HG03442 (cell line): ENCODE results near the gene CREB3L1.

Experiments
- ATAC-seq: cut with Tn5 transposase; IDR thresholded peaks from one replicate; pipeline ENCODE4 v1.9.1; 2021; ENCODE audit warnings: mild to moderate bottlenecking, moderate library complexity; ENCODE audit not compliant: unreplicated experiment

The CREB3L1 gene

GRCh38 chr11:46277622-46278386 is at the start of gene CREB3L1:
Gene CREB3L1 (plus strand): TSS chr11:46277662. CDS start chr11:46278112, 450 bp downstream.
- no peak for ATAC-seq

- ATAC-seq, result no peak
Observed at GRCh38 chr11:46229230-46229629, 48.2 kb upstream of the CREB3L1 start.

- ATAC-seq, result no peak
Observed at GRCh38 chr11:46234311-46234710, 43.2 kb upstream of the CREB3L1 start.

GRCh38 chr11:46235777-46236688 is 41.4 kb upstream of the CREB3L1 start:
- ATAC-seq, result no peak

GRCh38 chr11:46236918-46237247 is 40.6 kb upstream of the CREB3L1 start:
- no peak for ATAC-seq

GRCh38 chr11:46237248-46238077 is 40.0 kb upstream of the CREB3L1 start:
- ATAC-seq, result no peak

- no peak for ATAC-seq
Observed at GRCh38 chr11:46238078-46238966, 39.1 kb upstream of the CREB3L1 start.

- ATAC-seq, result peak; percentile 52
Observed at GRCh38 chr11:46238967-46239800, 38.3 kb upstream of the CREB3L1 start.

GRCh38 chr11:46239801-46240061 is 37.7 kb upstream of the CREB3L1 start:
- no peak for ATAC-seq

GRCh38 chr11:46240371-46240770 is 37.1 kb upstream of the CREB3L1 start:
- ATAC-seq, result no peak

- ATAC-seq, result no peak
Observed at GRCh38 chr11:46240861-46241260, 36.6 kb upstream of the CREB3L1 start.

- ATAC-seq, result no peak
Observed at GRCh38 chr11:46242041-46242951, 35.2 kb upstream of the CREB3L1 start.

GRCh38 chr11:46242952-46243795 is 34.3 kb upstream of the CREB3L1 start:
- peak; percentile 56 for ATAC-seq

- no peak for ATAC-seq
Observed at GRCh38 chr11:46243796-46244109, 33.7 kb upstream of the CREB3L1 start.

GRCh38 chr11:46246521-46246920 is 30.9 kb upstream of the CREB3L1 start:
- ATAC-seq, result no peak

GRCh38 chr11:46247090-46247489 is 30.4 kb upstream of the CREB3L1 start:
- no peak for ATAC-seq

GRCh38 chr11:46247659-46248058 is 29.8 kb upstream of the CREB3L1 start:
- no peak for ATAC-seq
